HG02610 (cell line): ENCODE data around the gene PPDPF.
"Not testable (repeated sequence)": the region's sequence is repeated elsewhere in the genome, so short reads cannot be mapped to it uniquely, and the experiment has no call there.

Source experiments
- ATAC-seq: cut with Tn5 transposase; IDR thresholded peaks from one replicate; pipeline ENCODE4 v1.9.1; 2021; ENCODE audit warnings: mild to moderate bottlenecking, moderate library complexity; ENCODE audit not compliant: unreplicated experiment

Gene PPDPF

GRCh38 chr20:63547725-63548480, 27.3 kb downstream of the PPDPF start, which contains the start of gene SRMS:
Gene SRMS (minus strand): TSS chr20:63547749. CDS start chr20:63547463, 286 bp downstream.
- no peak for ATAC-seq

- ATAC-seq, result no peak
Observed at GRCh38 chr20:63548542-63548941, 28.0 kb downstream of the PPDPF start.

- no peak for ATAC-seq
Observed at GRCh38 chr20:63549019-63549418, 28.5 kb downstream of the PPDPF start.

DNA sequence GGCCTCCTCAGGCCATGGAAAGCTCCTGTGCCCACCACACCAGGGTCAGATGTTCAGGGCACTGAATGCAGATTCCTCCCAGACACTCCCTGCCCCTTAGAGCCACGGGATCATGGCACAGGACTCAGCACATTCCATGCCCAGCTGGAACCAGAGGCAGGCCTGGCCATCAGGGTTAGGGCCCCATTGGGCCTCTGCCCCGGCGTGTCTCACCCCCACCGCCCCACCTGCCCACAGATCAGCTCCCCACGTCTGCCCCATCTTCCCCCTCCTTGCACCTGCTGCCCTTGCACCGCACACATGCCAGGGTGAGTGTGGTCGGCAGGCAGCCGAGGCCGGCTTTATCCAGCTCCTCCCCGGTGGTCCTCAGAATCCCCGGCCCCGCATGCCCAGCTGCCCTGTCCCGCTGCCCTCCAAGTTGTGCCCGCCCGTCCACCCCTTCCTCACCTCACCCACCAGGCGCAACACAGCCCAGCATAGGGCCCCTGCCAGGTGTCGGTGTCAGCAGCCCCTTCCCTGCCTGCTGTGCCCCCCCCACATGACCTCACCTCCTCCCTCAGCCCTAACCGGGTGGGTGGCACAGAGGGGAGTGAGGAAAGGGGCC, 29.2 kb downstream of the PPDPF start:
- ATAC-seq, result no peak

DNA sequence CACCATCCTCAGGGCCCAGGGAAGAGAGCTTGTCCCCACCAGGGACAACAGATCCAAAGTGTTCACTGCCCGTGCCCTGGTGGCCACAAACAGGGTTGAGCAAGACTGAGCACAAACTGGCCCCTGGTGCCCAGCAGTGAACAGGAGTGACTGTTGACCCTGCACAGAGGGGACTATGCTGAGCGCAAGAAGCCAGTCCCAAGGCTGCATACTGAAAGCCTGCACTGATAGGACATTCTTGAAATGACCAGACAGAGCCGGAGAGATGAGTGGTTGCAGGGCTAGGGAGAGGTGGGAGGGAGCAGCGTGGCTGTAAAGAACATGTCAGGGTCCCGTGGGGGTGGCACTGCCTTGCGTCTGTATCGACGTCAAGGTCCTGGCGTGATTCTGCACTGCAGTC, 30.5 kb downstream of the PPDPF start:
- no peak for ATAC-seq

DNA sequence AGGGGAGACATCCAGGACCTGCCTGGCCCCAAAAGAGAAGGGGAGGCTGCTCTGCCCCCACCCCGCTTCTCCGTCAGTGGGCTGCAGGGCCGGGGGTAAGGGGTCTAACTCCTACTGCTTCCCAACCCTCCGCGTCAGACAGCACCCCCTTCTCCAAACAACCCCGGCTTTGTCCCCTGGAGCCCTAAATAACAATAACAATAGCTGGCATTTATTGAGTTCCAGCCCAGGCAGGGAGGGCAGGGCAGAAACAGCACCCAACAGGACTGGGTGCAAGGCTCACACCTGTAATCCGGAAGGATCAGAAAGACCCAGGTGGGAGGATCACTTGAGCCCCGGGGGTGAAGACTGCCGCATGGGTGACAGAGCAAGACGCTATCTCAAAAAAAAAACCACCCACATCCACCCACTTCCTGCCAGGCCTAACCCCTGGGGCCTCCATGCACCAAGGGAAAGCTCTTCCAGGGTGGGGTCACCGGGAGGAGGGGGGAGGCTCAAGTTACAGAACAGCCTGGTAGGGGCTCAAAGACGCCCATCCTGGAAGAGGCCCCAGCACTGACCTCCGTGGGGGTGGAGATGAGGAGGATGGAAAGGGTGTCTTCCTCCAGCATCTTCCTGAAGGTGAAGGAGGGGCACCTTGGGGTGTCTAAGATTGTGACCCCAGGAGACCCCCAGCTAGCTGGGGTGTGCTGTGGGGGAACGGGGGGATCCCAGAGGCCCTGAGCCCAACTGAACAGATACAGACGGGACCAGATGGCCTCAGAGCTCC, 32.1 kb downstream of the PPDPF start:
- no peak for ATAC-seq

- ATAC-seq, result no peak
Observed at GRCh38 chr20:63553251-63553932, 32.8 kb downstream of the PPDPF start.

GRCh38 chr20:63553933-63554290, 33.3 kb downstream of the PPDPF start, which contains the start of gene FNDC11:
Gene FNDC11 (plus strand): TSS chr20:63554159. CDS start chr20:63555664, 1,505 bp downstream.
- ATAC-seq, result no peak

DNA sequence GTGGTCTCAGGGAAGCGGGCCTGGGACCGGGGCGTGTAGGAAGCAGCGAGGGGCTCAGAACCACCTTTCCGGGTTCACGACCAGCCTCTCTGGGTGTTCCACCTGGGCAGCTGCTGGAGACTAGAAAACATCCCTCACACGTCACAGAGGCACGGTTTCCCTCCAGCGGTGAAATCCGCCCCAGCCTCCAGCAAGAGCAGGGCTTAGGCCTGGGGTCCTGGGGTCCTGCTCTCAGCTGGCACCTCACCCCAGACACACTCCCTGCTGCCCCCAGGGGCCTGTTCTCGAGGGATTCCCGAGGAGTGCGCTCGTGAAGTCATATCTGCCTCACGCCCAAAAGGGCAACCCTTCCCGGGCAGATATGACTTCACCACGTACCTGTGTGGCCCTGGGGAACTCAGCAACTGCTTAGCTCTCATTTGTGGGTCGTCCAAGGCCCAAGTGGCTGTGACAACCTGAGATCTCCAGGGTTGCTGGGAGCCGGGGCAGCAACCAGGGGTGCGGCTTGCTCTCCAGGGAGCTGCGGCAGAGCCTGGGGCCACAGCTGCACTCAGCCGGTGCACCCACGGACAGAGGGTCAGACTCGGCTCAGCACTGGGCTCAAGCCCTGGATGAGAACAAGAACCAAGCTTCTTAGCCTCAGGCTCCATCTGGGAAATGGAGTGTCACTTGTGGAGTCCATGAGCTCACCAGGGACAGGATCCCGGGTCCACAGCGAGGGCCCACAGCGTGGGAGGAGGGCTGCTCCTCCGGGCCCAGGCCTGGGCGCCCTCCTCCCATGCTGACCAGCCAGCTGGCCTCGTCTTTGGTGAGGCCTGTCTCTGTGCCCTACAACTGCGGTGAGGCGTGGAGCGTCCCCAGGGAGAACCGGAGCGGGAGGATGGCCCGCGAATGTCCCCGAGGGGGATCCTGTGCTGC, 34.1 kb downstream of the PPDPF start:
- ATAC-seq, result no peak

- ATAC-seq, result no peak
Observed at GRCh38 chr20:63555661-63556381, 35.3 kb downstream of the PPDPF start.

DNA sequence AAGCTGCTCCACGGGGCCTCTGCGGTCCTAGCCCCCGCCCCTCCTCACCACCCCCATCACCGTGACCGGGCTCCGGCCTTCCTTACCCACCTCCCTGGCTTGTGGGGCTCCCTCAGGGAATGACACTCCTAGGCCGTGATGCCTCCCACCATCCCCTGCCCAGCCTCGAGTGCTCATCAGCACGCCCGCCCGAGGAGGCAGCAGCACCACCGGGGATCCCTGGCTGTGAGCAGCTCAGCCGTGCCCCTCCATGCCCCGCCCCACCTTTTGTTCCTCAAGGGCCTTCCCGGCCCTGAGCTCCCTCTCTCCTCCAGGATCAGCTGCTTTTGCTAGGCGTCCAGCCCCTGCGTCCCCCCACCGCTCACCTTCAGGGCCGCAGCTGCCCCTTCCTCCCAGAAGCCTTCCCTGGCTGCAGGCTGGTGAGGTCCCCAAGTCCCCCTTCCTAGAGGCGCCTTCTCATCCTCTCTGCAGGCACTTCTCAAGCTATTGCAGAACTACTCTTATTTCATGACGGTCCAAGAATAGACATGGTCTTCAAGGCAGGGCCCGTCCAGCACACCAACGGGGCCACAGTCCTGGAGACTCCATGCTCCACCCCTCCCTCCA, 36.4 kb downstream of the PPDPF start:
- ATAC-seq, result no peak

DNA sequence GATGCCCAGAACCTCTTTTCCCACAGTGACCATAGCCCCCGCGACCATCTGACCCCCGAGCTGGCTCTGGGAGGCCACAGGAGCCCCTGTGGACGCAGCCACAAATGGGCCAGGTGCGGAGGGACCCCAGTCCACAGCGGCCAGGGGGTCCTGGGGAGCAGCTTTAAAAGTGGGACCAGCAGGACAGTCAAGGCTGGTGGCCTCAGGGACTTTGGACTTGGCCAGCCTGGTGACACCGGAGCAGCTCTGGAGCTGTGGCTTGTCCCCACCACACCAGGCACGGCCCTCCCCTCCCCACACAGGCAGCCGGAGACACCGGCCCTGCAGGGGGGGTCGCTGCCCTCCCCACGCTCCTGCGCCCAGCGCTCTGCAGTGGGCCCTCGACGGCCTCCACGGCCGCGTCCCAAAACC, 36.9 kb downstream of the PPDPF start:
- no peak for ATAC-seq

DNA sequence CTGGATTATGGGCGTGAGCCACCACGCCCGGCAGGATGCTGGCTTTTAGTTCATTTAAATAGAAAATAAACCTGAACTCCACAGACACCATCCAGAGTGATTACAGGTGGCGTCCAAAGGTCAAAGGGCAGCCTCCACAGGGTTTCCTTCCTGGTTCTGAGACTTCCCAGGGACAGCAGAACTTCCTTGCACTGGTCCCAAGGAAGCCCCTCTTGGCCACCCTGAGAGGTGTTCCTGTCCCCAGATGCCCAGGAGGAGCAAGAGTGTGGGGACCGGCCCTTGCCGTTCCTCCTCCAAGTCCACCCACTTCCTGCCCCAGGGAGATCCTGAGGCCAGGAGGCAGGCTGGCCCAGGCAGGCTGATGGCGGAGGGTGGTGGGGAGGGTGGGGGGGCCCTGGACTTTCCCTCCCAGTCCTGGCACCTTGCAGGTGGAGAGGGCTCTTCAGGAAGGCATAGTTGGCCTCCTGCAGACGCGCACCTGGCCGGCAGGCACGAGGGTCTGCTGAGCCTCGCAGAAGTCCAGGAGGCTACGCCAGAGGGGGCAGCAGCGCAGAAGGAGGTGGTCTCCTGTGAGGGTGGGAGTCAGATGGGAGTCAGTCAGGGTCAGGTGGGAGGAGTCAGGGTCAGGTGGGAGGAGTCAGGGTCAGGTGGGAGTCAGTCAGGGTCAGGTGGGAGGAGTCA, 38.4 kb downstream of the PPDPF start:
- ATAC-seq, result no peak

DNA sequence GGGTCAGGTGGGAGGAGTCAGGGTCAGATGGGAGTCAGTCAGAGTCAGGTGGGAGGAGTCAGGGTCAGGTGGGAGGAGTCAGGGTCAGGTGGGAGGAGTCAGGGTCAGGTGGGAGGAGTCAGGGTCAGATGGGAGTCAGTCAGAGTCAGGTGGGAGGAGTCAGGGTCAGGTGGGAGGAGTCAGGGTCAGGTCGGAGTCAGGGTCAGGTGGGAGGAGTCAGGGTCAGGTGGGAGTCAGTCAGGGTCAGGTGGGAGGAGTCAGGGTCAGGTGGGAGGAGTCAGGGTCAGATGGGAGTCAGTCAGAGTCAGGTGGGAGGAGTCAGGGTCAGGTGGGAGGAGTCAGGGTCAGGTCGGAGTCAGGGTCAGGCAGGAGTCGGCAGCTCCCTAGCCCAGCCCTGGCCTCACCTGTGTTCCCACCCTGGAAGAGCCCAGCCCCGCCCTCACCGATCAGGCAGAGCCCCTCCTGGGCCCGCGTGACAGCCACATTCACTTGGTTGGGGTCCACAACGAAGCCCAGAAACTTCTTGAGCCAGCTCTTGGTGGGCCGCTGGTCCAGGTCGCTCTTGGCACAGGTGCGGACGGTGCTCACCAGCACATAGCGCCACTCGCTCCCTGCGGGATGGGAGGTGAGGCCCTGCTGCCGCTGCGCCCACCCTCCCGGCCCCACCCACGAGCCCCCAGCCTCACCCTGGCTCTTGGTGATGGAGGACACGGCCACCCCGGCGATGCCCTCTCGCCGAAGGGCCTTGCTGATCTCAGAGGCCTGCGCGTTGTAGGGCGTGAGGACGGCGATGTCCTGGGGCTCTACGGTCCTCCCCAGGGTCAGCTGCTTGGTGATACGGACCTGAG, 39.1 kb downstream of the PPDPF start:
- not testable (repeated sequence) for ATAC-seq

DNA sequence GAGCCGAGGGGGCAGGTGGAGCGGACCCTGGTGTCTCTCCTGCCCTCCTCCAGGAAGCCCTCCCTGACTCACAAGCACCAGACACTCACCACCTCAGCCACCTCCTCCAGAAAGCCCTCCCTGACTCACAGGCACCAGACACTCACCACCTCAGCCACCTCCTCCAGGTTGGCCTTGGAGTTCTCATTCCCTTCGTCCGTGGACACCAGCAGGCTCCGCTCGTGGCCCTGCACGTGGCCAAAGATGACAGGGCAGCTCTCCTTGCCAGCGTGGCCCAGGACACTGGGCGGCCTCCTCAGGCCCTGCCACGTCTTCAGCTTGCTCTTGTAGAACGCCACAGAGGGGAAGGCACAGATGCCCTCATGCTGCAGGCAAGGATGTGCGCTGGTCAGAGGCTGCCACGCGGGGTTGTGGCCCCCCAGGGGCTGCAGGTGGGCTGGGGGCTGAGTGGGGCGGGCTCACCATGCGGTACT, 39.8 kb downstream of the PPDPF start:
- no peak for ATAC-seq

- ATAC-seq, result no peak
Observed at GRCh38 chr20:63560856-63561609, 40.5 kb downstream of the PPDPF start.
